GM12873 (cell line): ENCODE measurements around the gene TAF8.

Experiments
- CTCF ChIP-seq: IDR thresholded peaks from 2 replicates; pipeline ENCODE4 v1.5.1; 2012; ENCODE audit warnings: low read depth, mild to moderate bottlenecking, moderate library complexity, low read length, control low read depth; ENCODE audit not compliant: insufficient read depth; ENCODE audit errors: missing control alignments

Gene TAF8

GRCh38 chr6:42117843-42118161 lies 67.5 kb downstream of the TAF8 start:
- TF ChIP-seq CTCF, result no peak

GRCh38 chr6:42118162-42119001 lies 68.1 kb downstream of the TAF8 start:
- TF ChIP-seq CTCF, result no peak

GRCh38 chr6:42120895-42121865 lies 70.9 kb downstream of the TAF8 start:
- TF ChIP-seq CTCF, result no peak

GRCh38 chr6:42123379-42124103 lies 73.2 kb downstream of the TAF8 start:
- TF ChIP-seq CTCF, result no peak

- no peak for TF ChIP-seq CTCF
Measured at GRCh38 chr6:42124223-42124836, 74.0 kb downstream of the TAF8 start.

- no peak for TF ChIP-seq CTCF
Measured at GRCh38 chr6:42125231-42125630, 74.9 kb downstream of the TAF8 start.
